HG03439 (cell line): ENCODE measurements around the gene GCNT2.
"Not testable (repeated sequence)": the region's sequence is repeated elsewhere in the genome, so short reads cannot be mapped to it uniquely, and the experiment has no call there.

Source experiments
- ATAC-seq: cut with Tn5 transposase; IDR thresholded peaks from one replicate; pipeline ENCODE4 v1.9.1; 2021; ENCODE audit warnings: mild to moderate bottlenecking, moderate library complexity; ENCODE audit not compliant: unreplicated experiment

GCNT2 gene

GRCh38 chr6:10543488-10543887 lies 22.3 kb downstream of the GCNT2 start:
- ATAC-seq: no peak

- no peak for ATAC-seq
Measured at GRCh38 chr6:10545482-10545881, 24.3 kb downstream of the GCNT2 start.

GRCh38 chr6:10547809-10548208 lies 26.7 kb downstream of the GCNT2 start:
- ATAC-seq: no peak

GRCh38 chr6:10550764-10551163 lies 29.6 kb downstream of the GCNT2 start:
- no peak for ATAC-seq

- no peak for ATAC-seq
Measured at GRCh38 chr6:10552270-10552810, 31.2 kb downstream of the GCNT2 start.

GRCh38 chr6:10553871-10554270 lies 32.7 kb downstream of the GCNT2 start:
- no peak for ATAC-seq

GRCh38 chr6:10554826-10555225 lies 33.7 kb downstream of the GCNT2 start:
- no peak for ATAC-seq

- ATAC-seq: no peak
Measured at GRCh38 chr6:10555625-10556309, 34.6 kb downstream of the GCNT2 start.

GRCh38 chr6:10556589-10556988 lies 35.4 kb downstream of the GCNT2 start:
- ATAC-seq: no peak

GRCh38 chr6:10556992-10557391 lies 35.8 kb downstream of the GCNT2 start:
- ATAC-seq: no peak

GRCh38 chr6:10557913-10558312 lies 36.8 kb downstream of the GCNT2 start:
- no peak for ATAC-seq

GRCh38 chr6:10558565-10558964 lies 37.4 kb downstream of the GCNT2 start:
- ATAC-seq: no peak

GRCh38 chr6:10559522-10560152 lies 38.5 kb downstream of the GCNT2 start:
- ATAC-seq: no peak

GRCh38 chr6:10561611-10562199 lies 40.6 kb downstream of the GCNT2 start:
- ATAC-seq: no peak

GRCh38 chr6:10564975-10565673 lies 44.0 kb downstream of the GCNT2 start:
- no peak for ATAC-seq

- no peak for ATAC-seq
Measured at GRCh38 chr6:10565913-10566312, 44.8 kb downstream of the GCNT2 start.

GRCh38 chr6:10567256-10568026 lies 46.3 kb downstream of the GCNT2 start:
- no peak for ATAC-seq

- no peak for ATAC-seq
Measured at GRCh38 chr6:10569392-10570127, 48.4 kb downstream of the GCNT2 start.

GRCh38 chr6:10575519-10575918 lies 54.4 kb downstream of the GCNT2 start:
- not testable (repeated sequence) for ATAC-seq

- ATAC-seq: no peak
Measured at GRCh38 chr6:10576226-10576625, 55.1 kb downstream of the GCNT2 start.
